Activated T-cell treated with anti-CD3 and anti-CD28 coated beads for 4 hours (primary cell): ENCODE measurements around the gene TFG.

Experiments used
- DNase-seq: peaks from one replicate; pipeline ENCODE4 v3.0.0-alpha.2; 2020

TFG gene

DNA sequence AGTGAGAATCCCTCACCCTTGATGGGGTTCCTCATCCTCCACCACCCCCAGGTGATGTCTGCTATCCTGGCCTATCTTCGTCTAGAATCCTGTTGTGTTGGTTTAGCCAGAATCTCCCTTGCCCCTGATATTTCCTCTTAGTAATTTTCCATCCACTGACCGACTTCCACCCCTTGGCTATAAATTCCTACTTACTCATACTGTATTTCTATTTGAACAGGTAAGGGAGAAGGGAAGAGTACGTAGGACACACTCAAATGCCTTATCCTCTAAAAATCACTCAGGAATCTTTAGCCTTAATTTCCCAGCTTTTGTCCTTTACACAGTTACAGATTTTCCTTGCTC, 678 bp upstream of the TFG start:
- no peak for DNase-seq

DNA sequence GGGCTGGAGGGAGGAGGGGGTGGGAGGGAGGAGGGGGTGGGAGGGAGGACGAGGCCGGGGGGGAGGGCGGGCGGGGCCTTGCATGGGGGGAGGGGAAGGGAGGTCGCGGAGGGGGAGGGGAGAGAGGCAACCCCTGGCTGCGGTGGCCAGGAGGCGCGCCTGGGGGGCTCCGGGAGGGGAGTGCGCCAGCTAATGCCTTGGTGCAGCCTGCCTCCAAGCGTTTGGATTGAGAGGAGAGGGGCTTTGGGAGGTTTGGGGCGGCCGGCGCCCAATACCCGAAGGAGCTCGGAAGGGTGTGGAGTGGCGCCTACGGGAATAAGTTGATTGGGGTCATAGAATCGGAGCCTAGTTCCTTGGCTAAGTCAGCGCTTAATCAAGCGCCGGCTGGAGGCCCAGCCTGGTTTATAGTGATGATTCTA, 557 bp downstream of the TFG start:
- peak; percentile 25 for DNase-seq

DNA sequence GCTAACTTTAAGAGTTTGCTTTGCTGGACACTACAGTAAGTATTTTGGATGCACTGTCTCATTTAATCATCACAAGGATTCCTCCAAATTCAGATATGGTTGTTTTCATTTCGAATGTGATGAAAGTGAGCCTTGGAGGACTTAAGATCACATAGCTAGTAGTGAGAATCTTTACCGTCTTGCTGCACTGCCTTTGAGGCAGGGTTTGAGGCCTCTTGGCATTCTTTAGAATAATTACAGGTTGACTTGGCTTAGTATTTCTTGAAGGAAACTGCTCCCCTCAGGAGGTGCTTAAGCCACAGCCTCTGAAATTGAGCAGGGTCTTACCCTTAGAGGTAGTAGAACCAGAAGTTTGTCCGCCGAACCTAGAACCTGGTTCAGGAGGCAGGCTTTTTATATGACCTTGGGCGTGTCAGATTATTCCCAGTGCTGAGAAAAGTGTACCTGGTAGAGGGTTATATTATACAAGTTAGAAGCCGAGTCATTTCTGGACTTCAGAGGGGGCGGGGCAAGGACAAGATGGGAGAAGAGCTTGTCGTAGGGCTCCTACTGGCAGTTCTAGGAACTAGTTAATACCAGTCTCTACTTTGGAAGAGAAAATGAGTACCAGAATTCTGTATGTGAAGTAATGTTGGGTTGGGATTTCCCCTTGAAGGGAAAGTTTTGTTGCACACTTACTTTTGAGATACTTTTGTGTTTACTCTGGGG, 1.1 kb downstream of the TFG start:
- peak; percentile 23 for DNase-seq

DNA sequence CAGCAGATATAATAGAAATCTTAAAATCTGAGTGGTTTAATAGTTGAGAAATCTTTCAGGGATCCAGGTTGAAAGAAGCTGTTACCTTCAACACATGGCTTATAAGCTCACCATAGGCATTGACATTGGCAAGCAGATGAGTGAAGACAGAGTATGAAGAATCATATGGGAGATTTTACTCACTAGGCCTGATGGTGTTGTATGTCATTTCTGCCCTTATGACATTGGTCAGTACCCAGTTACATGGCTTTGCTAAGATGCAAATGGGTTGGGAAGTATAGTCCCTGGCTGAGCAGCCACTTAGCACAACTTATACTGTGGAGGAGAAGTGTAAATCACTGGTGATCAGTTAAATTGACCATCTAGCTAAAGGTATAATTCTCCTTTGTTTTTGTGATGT, 5.9 kb downstream of the TFG start:
- DNase-seq: no peak

DNA sequence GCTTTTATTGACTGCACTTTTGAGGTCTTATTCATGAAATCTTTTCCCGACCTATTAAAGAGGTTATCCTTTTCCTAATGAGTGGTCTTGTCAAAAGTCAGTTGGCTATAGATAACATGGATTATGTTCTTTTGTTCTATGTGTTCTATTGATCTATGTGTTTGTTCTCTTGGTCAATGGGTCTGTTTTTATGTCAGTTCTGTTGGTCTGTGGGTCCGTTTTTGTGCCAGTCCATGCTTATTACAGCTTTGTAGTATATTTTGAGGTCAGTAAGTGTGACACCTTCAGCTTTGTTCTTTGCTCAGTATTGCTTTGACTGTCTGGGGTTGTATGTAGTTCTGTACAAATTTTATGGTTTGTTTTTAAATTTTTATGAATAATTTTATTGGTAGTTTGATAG, 7.8 kb downstream of the TFG start:
- no peak for DNase-seq

DNA sequence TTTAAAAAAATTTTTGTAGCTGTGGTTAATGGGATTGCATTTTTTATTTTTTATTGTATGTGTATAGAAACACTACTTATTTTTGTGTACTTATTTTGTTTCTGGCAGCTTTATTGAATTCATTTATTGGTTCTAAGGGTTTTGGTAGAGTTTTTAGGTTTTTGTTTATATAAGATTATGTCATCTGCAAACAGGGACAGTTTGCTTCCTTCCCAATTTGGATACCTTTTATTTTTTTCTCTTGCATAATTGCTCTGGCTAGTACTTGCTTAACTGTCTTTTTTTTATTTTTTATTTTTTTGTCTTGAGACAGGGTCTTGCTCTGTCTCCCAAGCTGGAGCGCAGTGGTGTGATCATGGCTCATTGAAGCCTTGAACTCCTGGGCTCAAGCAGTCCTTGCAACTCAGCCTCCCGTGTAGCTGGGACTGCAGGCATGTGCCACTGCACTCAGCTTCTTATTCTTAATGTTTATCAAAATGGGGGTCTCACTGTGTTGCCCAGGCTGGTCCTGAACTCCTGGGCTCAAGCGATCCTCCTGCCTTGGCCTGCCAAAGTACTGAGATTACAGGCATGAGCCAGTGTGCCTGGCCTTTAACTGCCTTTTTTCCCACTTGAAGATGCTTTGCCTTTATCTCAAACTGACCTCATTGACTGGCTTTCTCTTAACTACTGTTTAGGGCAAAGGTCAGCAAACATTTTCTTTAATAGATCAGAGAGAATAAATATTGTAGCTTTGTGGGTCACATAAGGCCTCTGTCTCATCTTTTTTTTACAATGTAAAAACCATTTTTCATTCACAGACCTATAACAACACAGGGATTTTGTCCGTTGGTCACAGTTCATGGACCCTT, 8.6 kb downstream of the TFG start:
- no peak for DNase-seq

DNA sequence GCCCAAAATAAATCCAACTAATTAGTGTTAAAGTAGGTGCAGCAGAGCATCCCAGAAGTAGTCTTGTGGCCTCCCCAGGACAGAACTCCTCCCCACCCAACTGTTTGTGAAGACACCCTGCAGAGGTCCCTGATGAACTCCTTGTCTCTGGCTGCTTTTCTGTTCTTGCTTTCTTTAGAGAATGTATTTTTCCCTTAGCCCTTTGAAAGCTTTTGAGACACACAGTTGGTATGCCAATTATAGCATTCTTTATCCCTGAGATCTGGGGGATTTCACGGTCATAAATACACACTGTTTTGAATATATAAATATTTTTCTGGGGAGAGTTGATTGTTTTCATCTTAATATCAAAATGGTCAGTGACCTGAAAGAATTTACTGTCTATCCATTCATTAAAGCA, 9.8 kb downstream of the TFG start:
- no peak for DNase-seq

DNA sequence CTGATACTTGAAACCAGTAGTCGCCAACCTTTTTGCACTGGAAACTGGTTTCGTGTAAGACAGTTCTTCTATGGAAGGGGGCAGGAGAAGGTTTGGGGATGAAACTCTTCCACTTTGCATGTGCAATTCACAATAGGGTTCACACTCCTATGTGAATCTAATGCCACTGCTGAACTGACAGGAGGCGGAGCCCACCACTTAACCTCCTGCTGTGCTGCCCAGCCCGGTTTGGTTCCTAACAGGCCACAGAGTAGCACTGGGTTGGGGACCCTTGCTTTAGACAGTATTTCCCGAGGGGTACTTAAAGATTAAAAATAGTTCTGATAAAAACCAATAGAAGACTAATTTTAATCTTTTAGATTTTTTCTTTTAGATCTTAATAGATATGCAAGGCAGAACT, 11.1 kb downstream of the TFG start:
- DNase-seq: no peak

DNA sequence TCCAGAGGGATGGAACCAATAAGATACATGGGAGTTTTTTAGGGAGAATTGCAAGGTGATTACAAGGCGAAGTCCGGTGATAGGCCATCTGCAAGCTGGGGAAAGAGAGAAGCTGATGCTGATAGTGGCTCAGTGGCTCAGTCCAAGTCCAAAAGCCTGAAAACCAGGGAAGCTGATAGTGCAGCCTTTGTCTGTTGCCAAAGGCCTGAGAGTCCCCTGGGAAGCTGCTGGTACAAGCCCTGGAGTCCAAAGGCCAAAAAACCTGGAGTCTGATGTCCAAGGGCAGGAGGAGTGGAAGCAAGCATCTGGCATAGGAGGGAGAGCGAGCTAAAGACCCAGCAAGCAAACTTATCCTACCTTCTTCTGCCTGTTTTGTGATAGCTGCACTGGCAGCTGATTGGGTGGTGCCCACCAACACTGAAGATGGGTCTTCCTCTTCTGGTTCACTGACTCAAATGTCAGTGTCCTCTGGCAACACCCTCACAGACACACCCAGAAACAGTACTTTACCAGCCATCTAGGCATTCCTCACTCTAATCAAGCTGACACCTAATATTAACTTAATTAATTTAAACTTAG, 16.7 kb downstream of the TFG start:
- DNase-seq: no peak

DNA sequence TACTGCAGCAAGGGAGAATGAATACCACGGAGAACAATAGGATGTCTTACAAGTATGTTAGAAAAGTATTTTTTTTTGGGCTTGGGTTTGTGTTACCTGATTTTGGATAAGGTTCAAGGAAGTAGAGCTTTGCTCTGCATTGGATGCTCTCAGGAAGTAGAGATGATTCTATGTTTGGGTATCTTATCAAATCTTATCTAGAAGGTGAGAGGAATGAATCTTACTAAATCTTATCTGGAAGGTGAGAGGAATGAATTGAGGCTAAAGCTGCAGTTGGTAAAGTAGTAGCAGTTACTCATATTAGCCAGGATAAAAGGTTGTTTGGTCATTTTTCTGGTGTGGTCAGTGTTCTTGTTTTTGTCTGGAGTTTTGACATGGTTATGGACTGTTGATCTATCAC, 17.4 kb downstream of the TFG start:
- DNase-seq: no peak

DNA sequence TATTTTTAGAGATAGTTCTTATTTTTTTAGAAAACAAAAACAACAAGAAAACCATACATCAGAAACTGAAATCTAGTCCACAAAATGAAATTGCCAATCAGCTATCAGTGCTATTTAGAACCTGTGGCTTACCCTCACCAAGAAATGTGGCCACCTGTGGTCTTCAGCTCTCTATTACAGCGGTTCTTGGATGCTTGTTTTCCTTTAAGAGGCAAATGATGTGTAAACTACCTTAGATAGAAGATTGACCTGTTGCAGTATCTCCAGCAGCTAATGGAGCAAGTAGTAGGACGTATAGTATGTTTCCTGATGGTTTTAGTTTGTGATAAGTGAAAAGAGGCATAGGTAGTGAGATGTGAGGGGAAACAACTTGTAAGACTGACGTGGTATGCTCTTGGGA, 21.2 kb downstream of the TFG start:
- DNase-seq: no peak

DNA sequence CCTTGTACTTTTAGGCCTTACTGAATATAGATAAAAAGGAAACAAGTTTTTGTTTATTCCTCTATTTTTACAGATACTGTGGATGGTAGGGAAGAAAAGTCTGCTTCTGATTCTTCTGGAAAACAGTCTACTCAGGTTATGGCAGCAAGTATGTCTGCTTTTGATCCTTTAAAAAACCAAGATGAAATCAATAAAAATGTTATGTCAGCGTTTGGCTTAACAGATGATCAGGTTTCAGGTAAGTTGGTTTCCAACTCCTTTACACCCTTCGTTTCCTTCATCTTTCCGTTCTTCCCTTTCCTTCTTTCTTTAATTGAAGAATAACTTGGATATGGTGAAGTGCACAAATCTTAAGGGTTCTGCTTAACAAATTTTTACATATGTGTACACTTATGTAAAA, 23.1 kb downstream of the TFG start:
- no peak for DNase-seq

DNA sequence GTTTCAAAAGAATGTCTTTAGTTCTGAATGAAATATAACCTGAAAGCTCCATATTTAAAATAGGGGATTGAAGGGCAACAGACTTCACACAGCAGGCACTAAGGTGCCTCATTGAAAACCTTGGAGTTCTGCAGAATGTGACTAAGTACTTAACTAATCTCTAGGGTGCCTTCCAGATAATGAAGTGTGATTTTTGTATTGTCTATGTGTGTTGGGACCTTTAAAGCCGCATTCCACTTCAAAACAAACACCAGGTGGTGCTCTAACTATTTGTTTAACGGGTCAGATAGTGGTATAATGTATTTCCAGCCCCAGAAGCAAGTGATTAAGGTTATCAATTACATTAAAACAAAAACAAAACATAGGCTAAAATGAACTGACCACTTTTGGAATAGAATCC, 28.0 kb downstream of the TFG start:
- no peak for DNase-seq

DNA sequence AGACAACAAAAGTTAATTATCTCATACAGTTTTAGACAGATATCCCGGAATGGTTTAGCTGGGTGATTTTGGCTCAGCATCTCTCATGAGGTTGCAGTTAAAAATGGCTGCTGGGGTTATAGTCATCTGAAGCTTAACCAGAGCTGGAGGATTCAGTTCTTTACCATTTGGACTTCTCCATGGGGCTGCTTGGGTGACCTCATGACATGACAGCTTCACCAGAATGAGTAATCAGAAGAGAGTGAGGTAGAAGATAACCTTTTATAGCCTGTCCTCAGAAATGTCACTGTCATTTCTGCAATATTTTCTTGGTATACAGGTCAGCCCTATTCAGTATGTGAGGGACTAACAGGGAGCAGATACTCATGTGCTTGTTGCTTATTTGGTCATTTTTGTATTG, 30.9 kb downstream of the TFG start:
- no peak for DNase-seq

DNA sequence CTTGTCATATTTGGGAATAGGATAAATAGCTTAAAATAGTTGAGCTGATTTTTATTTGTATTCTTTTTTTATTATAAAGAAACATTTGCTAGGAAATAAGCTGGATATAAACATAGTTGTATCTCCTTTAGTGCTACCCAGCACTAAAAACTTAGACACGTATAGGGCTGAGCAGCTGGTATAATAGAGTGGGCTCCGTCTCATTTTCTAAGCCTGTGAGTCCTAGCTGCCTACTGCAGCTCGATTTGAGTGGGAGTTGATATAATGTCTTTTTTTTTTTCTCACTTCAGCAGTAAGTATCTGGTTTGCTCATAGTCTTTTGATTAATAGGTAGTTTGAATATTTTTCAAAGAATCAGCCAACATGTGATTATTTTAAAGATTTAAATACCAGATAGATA, 34.2 kb downstream of the TFG start:
- DNase-seq: no peak

DNA sequence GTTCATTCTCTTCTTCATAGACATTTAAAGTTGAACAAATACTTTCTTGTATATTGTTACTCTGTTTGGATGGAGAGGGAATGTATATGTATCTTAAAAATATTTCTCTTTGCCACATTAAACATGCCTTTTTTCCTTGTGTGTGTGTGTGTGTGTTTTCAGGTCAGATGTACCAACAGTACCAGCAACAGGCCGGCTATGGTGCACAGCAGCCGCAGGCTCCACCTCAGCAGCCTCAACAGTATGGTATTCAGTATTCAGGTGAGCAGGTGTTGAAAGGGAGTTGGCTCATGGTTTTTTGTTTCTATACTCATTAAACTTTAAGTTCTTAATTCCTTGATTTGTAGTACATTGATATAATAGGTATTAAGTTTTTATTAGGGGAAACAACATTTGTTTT, 35.4 kb downstream of the TFG start:
- no peak for DNase-seq

DNA sequence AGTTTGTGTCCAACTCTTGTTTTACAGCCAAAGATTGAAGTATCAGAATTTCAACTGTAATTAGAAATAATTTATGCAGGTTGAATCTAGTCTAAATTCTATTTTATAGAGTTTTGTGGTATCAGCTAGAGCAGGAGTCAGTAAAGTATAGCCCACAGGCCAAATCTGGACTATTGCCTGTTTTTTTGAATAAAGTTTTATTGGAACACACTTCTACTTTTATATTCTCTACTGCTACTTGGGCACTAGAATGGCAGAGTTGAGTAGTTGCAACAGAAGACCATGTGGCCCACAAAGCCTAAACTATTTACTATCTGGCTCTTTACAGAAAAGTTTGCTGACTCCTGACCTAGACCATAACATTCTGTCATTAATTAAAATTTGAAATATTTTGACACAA, 36.3 kb downstream of the TFG start:
- no peak for DNase-seq

DNA sequence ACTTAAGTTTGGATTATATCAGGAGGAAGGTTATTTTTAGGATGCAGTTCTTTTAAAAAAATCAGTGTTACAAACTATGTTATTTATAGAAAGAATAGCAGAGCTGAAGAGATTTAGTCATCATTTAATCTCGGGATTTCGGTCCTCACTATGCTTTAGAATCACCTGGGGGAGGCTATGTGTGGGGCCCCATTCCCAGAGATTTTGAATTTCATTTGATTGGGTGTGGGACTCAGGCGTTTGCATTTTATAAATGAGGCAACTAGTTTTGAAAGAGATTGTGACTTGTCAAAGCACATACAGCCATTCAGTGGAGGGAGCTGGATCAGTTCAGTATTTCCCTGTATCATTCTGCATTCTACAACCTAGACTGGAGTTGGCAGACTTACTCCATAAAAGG, 36.8 kb downstream of the TFG start:
- DNase-seq: no peak

DNA sequence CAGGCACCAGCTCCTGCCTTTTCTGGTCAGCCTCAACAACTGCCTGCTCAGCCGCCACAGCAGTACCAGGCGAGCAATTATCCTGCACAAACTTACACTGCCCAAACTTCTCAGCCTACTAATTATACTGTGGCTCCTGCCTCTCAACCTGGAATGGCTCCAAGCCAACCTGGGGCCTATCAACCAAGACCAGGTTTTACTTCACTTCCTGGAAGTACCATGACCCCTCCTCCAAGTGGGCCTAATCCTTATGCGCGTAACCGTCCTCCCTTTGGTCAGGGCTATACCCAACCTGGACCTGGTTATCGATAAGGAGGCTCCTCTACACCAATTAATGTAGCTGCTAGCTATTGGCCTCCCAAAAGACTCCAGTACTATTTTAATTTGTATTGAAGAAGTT, 38.9 kb downstream of the TFG start:
- no peak for DNase-seq

DNA sequence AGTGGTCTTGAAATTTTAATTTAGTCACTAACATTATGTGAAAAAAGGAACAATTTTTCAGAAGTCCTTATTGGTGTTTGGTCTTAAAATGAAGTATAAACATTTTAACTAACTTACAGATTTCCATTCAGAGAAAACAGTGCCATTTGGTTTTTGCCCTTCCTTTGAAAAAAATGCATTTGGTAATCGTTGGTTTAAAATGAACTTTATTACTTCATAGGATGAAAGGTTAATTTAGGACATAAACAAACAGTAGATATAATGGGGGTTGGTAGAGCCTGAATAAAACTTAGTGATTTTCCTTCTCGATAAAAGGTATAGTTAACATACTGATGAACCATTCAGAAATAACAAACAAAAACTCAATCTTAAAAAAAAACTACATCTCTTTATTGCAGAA, 39.7 kb downstream of the TFG start:
- no peak for DNase-seq

DNA sequence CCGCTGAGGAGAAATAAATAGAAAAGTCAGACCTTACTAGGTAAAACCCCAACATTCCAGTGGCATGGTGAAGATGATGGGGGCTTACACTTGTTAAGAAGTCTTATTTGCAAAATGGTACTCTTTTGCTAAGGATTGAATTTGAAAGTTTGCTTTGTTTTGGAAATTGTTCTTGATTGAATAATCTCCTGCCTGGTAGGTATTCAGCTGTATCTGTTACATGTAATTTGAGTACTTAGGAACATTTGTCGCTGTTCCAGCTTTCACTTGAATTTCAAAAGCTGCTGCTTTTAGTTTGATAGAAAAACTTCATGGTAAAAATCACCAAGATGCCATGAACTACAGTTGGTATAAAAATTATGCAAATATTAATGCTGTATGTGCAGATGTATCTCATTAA, 44.6 kb downstream of the TFG start:
- no peak for DNase-seq

DNA sequence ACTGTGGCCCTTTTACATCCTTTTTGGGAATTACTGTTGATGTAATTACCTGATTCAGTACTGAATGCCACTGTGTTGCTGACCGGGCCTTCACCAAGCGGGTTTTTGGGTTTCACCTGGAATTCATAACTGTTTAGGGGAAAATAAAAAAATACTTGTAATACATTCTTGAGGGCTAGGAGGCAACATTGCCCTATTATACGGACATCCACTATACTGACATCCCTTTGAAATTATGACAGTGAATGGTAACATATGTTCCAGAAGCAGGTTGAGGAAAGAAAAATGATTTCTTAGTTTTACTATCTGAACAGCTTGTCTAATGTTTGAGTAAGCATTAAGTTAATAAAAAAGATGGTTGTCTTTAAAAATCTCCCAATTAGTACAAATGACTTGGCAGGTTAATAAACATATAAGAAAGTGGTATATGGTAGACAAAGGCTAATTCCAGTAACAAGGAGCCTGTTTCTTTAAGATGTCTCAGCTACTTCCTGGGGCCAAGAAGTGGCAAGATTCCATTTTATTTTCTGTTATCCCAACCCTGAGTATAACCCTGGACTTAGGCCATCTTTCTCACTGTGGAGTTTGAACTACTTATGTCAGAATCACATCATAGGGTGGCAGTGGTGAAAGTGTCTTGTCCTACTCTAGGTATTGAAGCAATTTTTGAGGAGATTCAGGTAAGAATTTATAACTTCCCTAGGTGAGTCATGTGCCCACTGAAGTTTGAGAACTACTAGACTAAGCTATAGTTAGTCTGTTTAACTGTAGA, 45.5 kb downstream of the TFG start:
- DNase-seq: no peak

DNA sequence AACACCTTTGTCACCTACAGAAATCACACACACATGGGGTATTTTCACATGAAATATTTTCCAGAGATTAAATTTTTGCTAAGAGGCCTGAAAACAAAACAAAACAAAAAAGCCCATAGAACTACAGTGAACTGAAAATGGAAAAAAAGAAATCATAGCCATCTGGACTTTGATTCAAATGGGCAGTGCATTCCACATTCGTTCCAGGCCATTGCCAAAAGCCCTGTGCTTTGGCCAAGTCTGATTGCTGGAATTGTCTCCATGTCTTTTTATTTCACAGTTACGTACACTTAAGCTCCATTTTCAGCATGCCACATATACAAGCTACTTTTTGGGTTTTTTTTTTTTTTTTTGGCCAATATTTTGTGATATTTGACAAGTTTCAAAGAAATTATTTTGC, 47.1 kb downstream of the TFG start:
- DNase-seq: no peak

DNA sequence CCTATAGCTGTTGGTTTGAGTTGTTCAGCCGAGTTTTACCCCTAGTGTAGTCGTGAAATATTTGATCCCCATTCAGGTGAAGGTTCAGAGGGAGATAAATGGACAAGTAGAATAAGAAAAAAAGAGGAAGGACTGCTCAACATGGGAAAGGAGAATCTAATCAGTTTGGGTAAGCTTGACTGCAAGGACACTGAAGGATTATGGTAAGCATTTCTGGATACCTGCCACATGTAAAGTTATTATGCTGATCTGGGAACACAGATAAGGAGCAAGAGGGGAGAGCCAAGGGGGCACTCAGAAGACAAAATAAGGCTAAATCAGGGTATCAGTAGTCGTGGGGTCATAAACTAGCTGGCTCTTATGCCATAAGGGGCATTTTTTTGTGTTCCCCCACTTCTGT, 49.9 kb downstream of the TFG start:
- no peak for DNase-seq
